Adrenal gland (tissue), 12 donors: ENCODE measurements around the gene RRH. TPM values are rescaled to one million over a fixed set of nuclear protein-coding genes. Genes with fewer than 3 reads are reported as not detected.
A peak's percentile ranks its signal among the peaks of the same experiment; 100 is the strongest.

Source experiments
- DNase-seq, 7 donors: peaks; one replicate each; pipeline ENCODE4 v3.0.0-alpha.2; 2019 to 2020
- H3K27ac ChIP-seq, 5 donors: fragments of 200-600 bp; sonication (generic) in 4 of 5; 1 replicate in 3 of 5; 2 replicates in 2 of 5; pipeline versions ENCODE4 v1.5.1 to v1.8.0; 2016 to 2020; ENCODE audit warnings: mild to moderate bottlenecking in 1 of 5
- H3K27me3 ChIP-seq: fragments of 200-600 bp; 2 replicates; pipeline ENCODE4 v1.8.0; 2021
- H3K36me3 ChIP-seq, 2 donors: fragments of 200-600 bp; replicated peaks in 1 of 2; 1 replicate in 1 of 2; 2 replicates in 1 of 2; pipeline versions ENCODE4 v1.5.1 to v1.8.0; 2018 to 2022
- H3K4me1 ChIP-seq, 2 donors: fragments of 200-600 bp; replicated peaks in 1 of 2; 1 replicate in 1 of 2; 2 replicates in 1 of 2; pipeline versions ENCODE4 v1.5.1 to v1.8.0; 2018 to 2021
- H3K4me3 ChIP-seq, 4 donors: fragments of 200-600 bp; sonication (generic) in 3 of 4; one replicate each; pipeline ENCODE4 v1.5.1; 2016 to 2018
- H3K9me3 ChIP-seq, 3 donors: fragments of 200-600 bp; sonication (generic) in 1 of 3; replicated peaks in 1 of 3; 1 replicate in 2 of 3; 2 replicates in 1 of 3; pipeline versions ENCODE4 v1.5.1 to v1.8.0; 2016 to 2021
- POLR2A ChIP-seq, 2 donors: fragments of 450-650 bp; IDR thresholded peaks; one replicate each; pipeline ENCODE4 v1.6.1; 2017; ENCODE audit warnings: antibody characterized with exemption in 2 of 2, mild to moderate bottlenecking in 2 of 2, moderate library complexity in 1 of 2
- WGBS, 4 donors: extraction: QIAGEN DNeasy Blood & Tissue Kit in 2 of 4; methylation state at CpG; one replicate each; pipeline versions ENCODE4 v1.1.5 to v1.1.7; 2013 to 2017; 5-methylcytosine and 5-hydroxymethylcytosine counted together
- intact Hi-C, 2 donors: fragments of 100-400 bp; cut with DNase I; formaldehyde crosslinking; loops; one replicate each; pipeline versions ENCODE4 v1.14.1 to v1.15.0; 2022 to 2023
- polyA plus RNA-seq, 3 donors: library from polyadenylated mRNA; stranded (reverse); fragments of 200-250 nt in 2 of 3; fragments of 350-450 nt in 1 of 3; fragmentation: Illumina TruSeq in 1 of 3; extraction: RNeasy Lipid Tissue Mini Kit (QIAGEN cat#74804) in 1 of 3; gene quantifications; one replicate each; pipeline ENCODE4 v1.2.3, GENCODE V29; 2013 to 2014
- total RNA-seq, 9 donors: library from RNA; depleted of rRNA in 4 of 9; stranded (reverse); fragments of >200 nt in 4 of 9; fragments of 120-200 nt in 1 of 9; fragmentation: NEBNext Ultra II Directional in 1 of 9; extraction: Animal tissue kit (Norgen Biotek cat#: 25700) in 1 of 9; gene quantifications; one replicate each; pipeline versions ENCODE4 v1.1.0 to v1.2.4, GENCODE V29; 2013 to 2023
- TF ChIP-seq, protein P1 (sequence below), 6 experiments: fragments of 450-650 bp in 4 of 6; fragments of 200-600 bp in 2 of 6; sonication (generic) in 1 of 6; IDR thresholded peaks; 1 replicate in 5 of 6; 2 replicates in 1 of 6; pipeline versions ENCODE4 v1.5.1 to v1.8.0; 2016 to 2021; ENCODE audit warnings: antibody characterized with exemption in 6 of 6, mild to moderate bottlenecking in 2 of 6, moderate library complexity in 1 of 6
- donor health status: healthy with polysubstance abuse.
- donor health status: Bipolar disorder and iron deficiency.
- donor health status: DM: yes; HTN: yes; CAD: no.
- donor health status: DM: no; HTN: no; CAD: no.
- donor health status: DM: no; HTN: no; CAD: no.
- donor health status: DM: yes; HTN: yes; CAD: no.

The RRH gene
- total and polyA plus RNA-seq, 12 donors, result 0.17 to 0.67 (median 0.31) TPM; not detected in 5

DNA sequence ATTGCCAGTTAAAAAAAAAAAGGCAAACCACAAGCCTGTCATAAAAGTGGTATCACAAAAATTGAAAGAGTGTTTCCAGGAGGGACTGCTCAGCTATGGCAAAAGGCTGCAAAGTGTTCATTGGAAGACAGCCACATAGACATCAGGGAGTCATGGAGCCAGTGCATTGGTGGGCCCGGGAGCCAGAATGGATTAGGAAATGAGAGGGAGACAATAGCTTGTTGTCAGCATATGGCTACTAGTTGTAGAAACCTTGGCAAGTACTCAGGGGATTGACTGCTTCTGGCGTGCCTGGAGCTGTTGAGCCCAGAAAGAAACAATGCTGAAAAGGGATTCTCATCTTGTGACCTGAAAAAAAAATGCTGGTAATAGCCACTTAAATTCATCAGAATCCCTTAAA is 7.2 kb upstream of the RRH start:
- Histone ChIP-seq H3K36me3 (peaks cover 0 to 57% of the 10 kb centered on the region in 2 donors), H3K27me3 (no peaks in the 10 kb centered on the region), H3K9me3 (no peaks in the 10 kb centered on the region), H3K4me3 (no peak overlapping the region), H3K4me1 (peaks cover 10 to 20% of the 10 kb centered on the region in 2 donors), H3K27ac (no peak overlapping the region)
- DNase-seq, result no peak
- intact Hi-C loops, result no loop called here
- WGBS, 4 donors, result 82 to 87% (median 82%) methylated on average over 2 of the region's 2 CpGs
- TF ChIP-seq, protein P1, sequence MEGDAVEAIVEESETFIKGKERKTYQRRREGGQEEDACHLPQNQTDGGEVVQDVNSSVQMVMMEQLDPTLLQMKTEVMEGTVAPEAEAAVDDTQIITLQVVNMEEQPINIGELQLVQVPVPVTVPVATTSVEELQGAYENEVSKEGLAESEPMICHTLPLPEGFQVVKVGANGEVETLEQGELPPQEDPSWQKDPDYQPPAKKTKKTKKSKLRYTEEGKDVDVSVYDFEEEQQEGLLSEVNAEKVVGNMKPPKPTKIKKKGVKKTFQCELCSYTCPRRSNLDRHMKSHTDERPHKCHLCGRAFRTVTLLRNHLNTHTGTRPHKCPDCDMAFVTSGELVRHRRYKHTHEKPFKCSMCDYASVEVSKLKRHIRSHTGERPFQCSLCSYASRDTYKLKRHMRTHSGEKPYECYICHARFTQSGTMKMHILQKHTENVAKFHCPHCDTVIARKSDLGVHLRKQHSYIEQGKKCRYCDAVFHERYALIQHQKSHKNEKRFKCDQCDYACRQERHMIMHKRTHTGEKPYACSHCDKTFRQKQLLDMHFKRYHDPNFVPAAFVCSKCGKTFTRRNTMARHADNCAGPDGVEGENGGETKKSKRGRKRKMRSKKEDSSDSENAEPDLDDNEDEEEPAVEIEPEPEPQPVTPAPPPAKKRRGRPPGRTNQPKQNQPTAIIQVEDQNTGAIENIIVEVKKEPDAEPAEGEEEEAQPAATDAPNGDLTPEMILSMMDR (IDR thresholded peaks at IDR 0.05), result no peak
- no peak for TF ChIP-seq POLR2A (IDR thresholded peaks at IDR 0.05)

DNA sequence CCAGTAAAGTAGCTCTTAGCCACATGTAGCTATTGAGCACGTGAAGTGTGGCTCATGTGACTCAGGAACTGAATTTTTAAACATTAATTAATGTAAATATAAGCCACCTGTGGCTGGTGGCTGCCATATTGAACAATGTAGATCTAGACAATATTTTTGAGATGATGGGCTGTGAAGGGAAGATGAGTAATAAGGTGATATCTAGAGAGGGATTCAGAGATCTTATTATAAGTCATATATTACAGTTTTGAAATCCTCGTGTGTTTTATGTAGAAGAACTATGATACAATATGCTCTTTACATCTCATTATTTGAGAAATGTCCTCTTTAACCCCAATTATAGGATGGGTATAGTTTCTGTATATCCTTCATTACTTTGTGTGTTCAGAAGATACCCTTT is 6.6 kb upstream of the RRH start:
- H3K4me3 ChIP-seq, result no peak overlapping the region
- H3K4me1 ChIP-seq, result peaks cover 8 to 19% of the 10 kb centered on the region in 2 donors
- intact Hi-C loops, result no loop called here
- peaks cover 0 to 57% of the 10 kb centered on the region in 2 donors for H3K36me3 ChIP-seq
- DNase-seq, result no peak
- no peak overlapping the region for H3K27ac ChIP-seq
- no peaks in the 10 kb centered on the region for H3K27me3 ChIP-seq
- no peaks in the 10 kb centered on the region for H3K9me3 ChIP-seq
- whole genome bisulfite sequencing, 4 donors, result 67 to 81% (median 76%) methylated on average over 2 of the region's 2 CpGs
- TF ChIP-seq, protein P1 (IDR thresholded peaks at IDR 0.05), result no peak
- TF ChIP-seq POLR2A (IDR thresholded peaks at IDR 0.05), result no peak

DNA sequence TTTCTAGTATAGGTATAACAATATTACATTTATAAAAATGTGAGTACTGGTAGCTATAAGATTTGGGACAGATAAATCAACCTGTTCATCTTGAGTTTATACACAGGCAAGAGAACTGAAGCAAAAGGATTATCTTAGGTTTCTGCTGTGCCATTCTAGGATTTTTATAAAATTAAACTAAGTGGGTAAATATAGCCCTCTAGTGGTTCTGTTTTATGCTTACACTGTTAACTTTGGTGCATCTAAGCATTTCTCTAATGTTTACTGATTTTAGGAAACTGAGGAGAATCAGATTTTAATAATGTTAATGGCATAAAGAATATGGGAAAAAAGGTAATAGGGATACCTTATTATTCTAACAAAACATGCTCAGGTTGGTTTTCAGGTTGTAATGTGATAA is 1.1 kb upstream of the RRH start:
- no peak for DNase-seq
- no peaks in the 10 kb centered on the region for H3K27me3 ChIP-seq
- TF ChIP-seq, protein P1 (IDR thresholded peaks at IDR 0.05), result peak; percentile 27 to 66 (median 54)
- TF ChIP-seq POLR2A (IDR thresholded peaks at IDR 0.05), result no peak
- no peaks in the 10 kb centered on the region for H3K4me1 ChIP-seq
- H3K27ac ChIP-seq, result no peak overlapping the region
- no peaks in the 10 kb centered on the region for H3K9me3 ChIP-seq
- intact Hi-C loops, result loop anchor here in 1 of 2 donors (5.0 kb wide), 1 partner anchor 404 kb away; no protein-coding TSS in a partner anchor
- H3K4me3 ChIP-seq, result no peak overlapping the region
- H3K36me3 ChIP-seq, result peaks cover 0 to 31% of the 10 kb centered on the region in 2 donors

DNA sequence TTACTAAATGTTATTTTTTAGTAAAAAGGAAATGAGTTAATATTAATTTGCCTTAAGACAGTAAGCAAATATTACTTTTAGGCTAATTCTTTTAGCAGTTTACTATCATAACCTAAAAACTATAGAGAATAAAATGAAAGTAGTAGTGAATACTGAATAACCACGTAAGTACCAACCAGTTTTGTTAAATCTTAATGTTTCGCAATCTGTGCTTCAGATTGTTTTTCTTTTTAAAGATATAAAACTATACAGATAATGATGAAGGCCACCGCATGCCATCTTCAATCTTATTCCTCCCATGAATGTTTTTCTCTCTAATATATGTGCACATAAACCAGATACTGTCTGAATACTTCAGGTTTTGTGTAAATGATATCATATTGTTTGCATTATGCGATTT is 6.0 kb downstream of the RRH start:
- no peaks in the 10 kb centered on the region for H3K36me3 ChIP-seq
- no peaks in the 10 kb centered on the region for H3K9me3 ChIP-seq
- TF ChIP-seq, protein P1 (IDR thresholded peaks at IDR 0.05), result no peak
- TF ChIP-seq POLR2A (IDR thresholded peaks at IDR 0.05), result no peak
- no peak for DNase-seq
- no peak overlapping the region for H3K4me3 ChIP-seq
- H3K4me1 ChIP-seq, result no peaks in the 10 kb centered on the region
- WGBS, 4 donors, result 79 to 84% (median 81%) methylated on average over 4 of the region's 4 CpGs
- no peaks in the 10 kb centered on the region for H3K27me3 ChIP-seq
- intact Hi-C loops, result no loop called here
- H3K27ac ChIP-seq, result no peak overlapping the region
